ENCODE measurements around the gene ZNF506. TPM values are rescaled to one million over a fixed set of nuclear protein-coding genes. Genes with fewer than 3 reads are reported as not detected.
"Not testable (repeated sequence)": the region's sequence is repeated elsewhere in the genome, so short reads cannot be mapped to it uniquely, and the experiment has no call there.

The ZNF506 gene
- total RNA-seq, 1 donor from 2014 or later, result 19.5 TPM

DNA sequence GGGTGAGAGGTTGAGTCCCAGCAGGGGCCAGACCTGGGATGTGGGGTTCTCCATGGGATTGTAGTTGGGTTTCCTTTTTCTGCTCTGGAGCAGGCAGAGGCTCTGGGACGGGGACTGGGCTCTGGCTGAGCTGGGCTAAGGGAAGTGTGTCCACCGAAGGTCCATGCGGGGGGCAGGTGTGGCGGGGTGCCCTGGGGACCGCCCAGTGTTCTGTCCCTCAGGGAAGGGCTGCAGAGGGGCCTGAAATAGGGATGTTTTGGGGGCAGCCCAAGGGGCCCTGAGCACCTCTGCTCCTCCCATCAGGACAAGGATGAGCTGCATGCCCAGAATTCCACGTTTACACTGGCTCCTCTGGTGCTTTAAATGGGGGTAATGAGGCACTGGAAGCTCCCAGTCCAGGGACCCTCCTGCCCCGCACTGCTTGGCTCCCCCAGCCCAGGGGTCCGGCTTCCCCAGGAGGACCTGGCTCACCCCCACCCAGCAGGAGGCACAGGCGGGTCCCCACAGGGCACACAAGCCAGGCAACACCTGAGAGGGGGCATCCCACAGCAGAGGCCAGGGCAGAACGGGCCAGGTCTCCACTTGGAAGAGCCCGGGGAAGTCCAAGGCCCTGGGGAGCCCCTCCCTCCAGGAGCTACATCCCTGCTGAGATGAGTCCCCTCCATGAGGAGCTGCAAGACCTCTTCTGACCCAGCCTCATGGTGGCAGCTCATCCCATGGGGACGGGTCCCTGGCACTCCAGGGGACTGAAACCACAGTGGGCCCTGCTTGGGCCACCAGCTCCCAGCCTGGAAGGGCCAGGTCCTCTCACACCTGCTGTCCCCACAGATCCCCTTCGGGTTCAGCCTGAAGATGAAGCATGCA lies 74.0 kb downstream of the ZNF506 start:
- TF ChIP-seq CTCF (IDR thresholded peaks at IDR 0.05; ENCODE audit: insufficient read depth, low read length, poor library complexity, severe bottlenecking), result no peak
- no peaks in the 10 kb centered on the region for H3K36me3 ChIP-seq (ENCODE audit: control insufficient read depth, insufficient read depth, low read length)
- H3K27me3 ChIP-seq (ENCODE audit: control insufficient read depth, insufficient read depth, low read length), result no peaks in the 10 kb centered on the region
- no peak overlapping the region for H3K4me3 ChIP-seq (ENCODE audit: low read depth, low read length)
- no peak for DNase-seq (ENCODE audit: low read depth)

GRCh38 chr19:19746286-19747213 lies 75.0 kb downstream of the ZNF506 start:
- H3K4me3 ChIP-seq (ENCODE audit: low read depth, low read length), result no peak overlapping the region
- no peak for TF ChIP-seq CTCF (IDR thresholded peaks at IDR 0.05; ENCODE audit: insufficient read depth, low read length, poor library complexity, severe bottlenecking)
- H3K36me3 ChIP-seq (ENCODE audit: control insufficient read depth, insufficient read depth, low read length), result no peaks in the 10 kb centered on the region
- H3K27me3 ChIP-seq (ENCODE audit: control insufficient read depth, insufficient read depth, low read length), result no peaks in the 10 kb centered on the region
- DNase-seq (ENCODE audit: low read depth), result no peak

DNA sequence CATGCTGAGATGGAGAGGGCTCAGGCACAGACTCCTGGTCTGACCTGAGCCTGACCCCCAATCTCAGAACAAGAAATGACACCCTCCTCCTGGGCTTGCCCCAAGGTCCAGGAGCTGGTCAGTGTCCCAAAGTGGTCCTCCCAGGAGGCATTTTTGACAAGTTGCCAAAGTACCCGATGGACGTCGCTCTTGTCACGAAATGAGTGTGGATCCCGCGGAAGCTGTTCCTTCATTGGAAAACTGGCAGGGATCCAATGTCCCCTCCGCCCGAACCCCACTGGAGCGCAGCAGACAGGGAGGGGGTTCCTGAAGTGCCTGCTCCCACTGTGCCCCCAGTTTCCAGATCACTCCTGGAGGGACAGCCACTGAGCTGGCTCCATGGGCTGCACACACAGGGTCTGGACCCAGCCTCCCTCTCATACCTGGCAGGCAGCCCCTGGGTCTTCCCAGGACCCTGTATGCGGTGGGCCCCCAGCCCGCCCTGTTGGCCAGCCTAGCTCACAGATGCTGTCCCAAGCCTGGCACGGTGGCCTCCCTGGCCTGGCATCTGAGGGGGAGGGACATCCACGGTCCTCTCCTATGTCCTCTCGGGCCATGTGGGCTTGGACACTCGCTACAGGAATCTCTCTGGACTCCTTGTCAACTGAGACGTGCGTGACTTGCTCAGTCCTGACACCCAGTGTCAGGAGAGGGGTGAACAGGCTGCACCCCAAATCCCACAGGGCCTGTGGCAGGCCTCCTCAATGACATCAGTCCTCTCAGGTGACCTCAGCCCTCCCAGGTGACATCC lies 75.9 kb downstream of the ZNF506 start:
- Histone ChIP-seq H3K4me3 (ENCODE audit: low read depth, low read length) (no peak overlapping the region), H3K27me3 (ENCODE audit: control insufficient read depth, insufficient read depth, low read length) (no peaks in the 10 kb centered on the region), H3K36me3 (ENCODE audit: control insufficient read depth, insufficient read depth, low read length) (no peaks in the 10 kb centered on the region)
- no peak for TF ChIP-seq CTCF (IDR thresholded peaks at IDR 0.05; ENCODE audit: insufficient read depth, low read length, poor library complexity, severe bottlenecking)
- DNase-seq (ENCODE audit: low read depth), result no peak

DNA sequence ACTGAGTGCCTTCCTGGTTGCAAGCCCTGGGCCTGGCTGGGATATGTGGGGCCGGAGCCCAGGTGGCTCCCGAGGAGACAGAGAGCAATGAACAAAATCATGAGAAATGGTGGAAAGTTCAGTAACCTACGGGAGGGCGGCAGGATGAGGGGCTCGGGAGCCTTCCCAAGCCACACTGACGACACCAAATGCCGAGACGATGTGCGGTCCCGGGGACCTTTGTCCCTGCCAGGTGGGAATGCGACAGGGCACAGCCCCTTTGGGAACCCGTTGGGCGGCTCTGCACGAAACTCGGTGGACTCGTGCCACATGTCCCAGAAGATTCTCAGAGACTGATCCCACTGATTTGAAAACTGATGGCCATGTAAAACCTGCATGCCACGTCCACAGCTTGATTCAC lies 76.9 kb downstream of the ZNF506 start:
- Histone ChIP-seq H3K27me3 (ENCODE audit: control insufficient read depth, insufficient read depth, low read length) (no peaks in the 10 kb centered on the region), H3K4me3 (ENCODE audit: low read depth, low read length) (no peak overlapping the region), H3K36me3 (ENCODE audit: control insufficient read depth, insufficient read depth, low read length) (no peaks in the 10 kb centered on the region)
- TF ChIP-seq CTCF (IDR thresholded peaks at IDR 0.05; ENCODE audit: insufficient read depth, low read length, poor library complexity, severe bottlenecking), result no peak
- no peak for DNase-seq (ENCODE audit: low read depth)

- not testable (repeated sequence) for H3K36me3 ChIP-seq (ENCODE audit: control insufficient read depth, insufficient read depth, low read length); H3K27me3 ChIP-seq (ENCODE audit: control insufficient read depth, insufficient read depth, low read length); DNase-seq (ENCODE audit: low read depth); H3K4me3 ChIP-seq (ENCODE audit: low read depth, low read length)
Observed at GRCh38 chr19:19743921-19744320, 77.6 kb downstream of the ZNF506 start.
